Mucosa of rectum (tissue), 2 donors: ENCODE measurements around the gene MPZL2.

Experiments
- H3K27ac ChIP-seq, 2 donors: one replicate each; pipeline ENCODE4 v1.7.0; 2013; ENCODE audit warnings: inconsistent platforms in 2 of 2, low read depth in 2 of 2, low read length in 2 of 2
- H3K27me3 ChIP-seq, 2 donors: one replicate each; pipeline ENCODE4 v1.7.0; 2013; ENCODE audit warnings: low read length in 2 of 2; ENCODE audit not compliant: control insufficient read depth in 2 of 2, insufficient read depth in 2 of 2
- H3K36me3 ChIP-seq, 2 donors: one replicate each; pipeline ENCODE4 v1.7.0; 2013; ENCODE audit warnings: low read length in 2 of 2; ENCODE audit not compliant: control insufficient read depth in 2 of 2, insufficient read depth in 2 of 2
- H3K4me1 ChIP-seq, 2 donors: one replicate each; pipeline ENCODE4 v1.7.0; 2013; ENCODE audit warnings: low read length in 2 of 2, mild to moderate bottlenecking in 1 of 2; ENCODE audit not compliant: control insufficient read depth in 2 of 2, insufficient read depth in 2 of 2
- H3K4me3 ChIP-seq, 2 donors: one replicate each; pipeline ENCODE4 v1.7.0; 2013; ENCODE audit warnings: low read length in 2 of 2
- H3K9ac ChIP-seq, 2 donors: one replicate each; pipeline ENCODE4 v1.7.0; 2013; ENCODE audit warnings: low read length in 2 of 2, low read depth in 1 of 2, mild to moderate bottlenecking in 1 of 2
- H3K9me3 ChIP-seq, 2 donors: one replicate each; pipeline ENCODE4 v1.7.0; 2013; ENCODE audit warnings: low read length in 2 of 2; ENCODE audit not compliant: control insufficient read depth in 2 of 2
- donor health status: healthy.
- donor health status: Normal muscosa, but diverticular disease.

The MPZL2 gene

DNA sequence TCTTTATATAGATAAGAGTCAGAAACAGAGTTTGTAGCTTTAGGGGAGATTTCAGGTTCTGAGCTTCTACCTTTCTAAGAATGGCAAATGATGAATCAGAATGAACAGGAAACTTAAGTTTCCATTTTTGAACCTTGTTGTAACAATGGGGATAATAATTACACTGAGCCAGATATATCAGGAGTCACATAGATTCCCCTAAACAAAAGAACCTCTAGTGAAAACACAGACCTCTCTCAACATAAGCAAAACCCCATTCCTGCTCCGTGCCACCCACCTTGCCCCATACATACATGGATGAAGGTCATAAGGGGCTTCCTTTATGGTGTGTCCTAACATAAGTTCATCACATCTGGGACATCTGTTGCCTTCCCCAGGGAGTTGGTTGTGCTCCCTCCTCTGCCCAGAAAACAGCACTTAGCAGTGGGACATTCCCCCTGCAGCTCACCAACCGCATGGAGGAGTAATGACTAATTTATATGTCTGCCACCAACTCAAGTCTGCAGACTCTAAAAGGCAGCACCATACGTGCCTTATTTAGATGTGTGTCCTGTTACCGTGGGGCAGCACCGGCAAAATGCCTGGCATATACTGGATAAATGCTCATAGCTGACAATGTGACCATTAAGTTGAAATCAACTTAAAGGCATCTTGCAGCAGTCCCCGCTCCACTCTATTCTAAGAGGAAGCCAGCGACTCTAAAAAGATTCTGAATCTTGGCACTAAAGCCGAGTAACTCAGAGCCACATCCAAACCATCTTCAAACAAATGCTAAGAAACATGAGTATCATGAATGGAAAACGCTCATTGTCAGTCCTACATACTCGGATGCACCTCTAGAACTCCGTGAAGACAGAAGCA, 47.2 kb downstream of the MPZL2 start:
- Histone ChIP-seq H3K36me3 (no peaks in the 10 kb centered on the region), H3K4me1 (peaks cover 27 to 30% of the 10 kb centered on the region in 2 donors), H3K9ac (no peak overlapping the region), H3K27me3 (peaks cover 0 to 3% of the 10 kb centered on the region in 2 donors), H3K4me3 (peak overlapping the region in 1 of 2 donors; percentile 13), H3K27ac (peak overlapping the region; percentile 4 to 35), H3K9me3 (no peaks in the 10 kb centered on the region)

DNA sequence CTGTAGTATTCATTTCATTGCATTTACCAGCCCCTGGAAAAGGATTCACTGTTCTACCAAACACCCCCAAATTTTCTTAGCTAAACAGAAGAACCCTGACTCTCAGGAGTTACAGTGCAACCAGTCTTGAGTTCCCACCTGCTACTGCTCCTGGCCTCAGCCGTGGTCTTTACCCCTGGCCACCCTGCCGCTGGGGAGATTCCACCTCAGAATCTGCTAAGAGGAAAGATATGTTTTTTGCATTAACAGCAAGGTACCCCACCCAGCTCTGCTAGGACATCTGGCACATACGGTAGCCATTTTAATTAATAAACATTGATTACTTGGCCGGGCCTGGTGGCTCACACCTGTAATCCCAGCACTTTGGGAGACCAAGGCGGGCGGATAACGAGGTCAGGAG, 48.3 kb downstream of the MPZL2 start:
- no peaks in the 10 kb centered on the region for H3K27me3 ChIP-seq
- H3K9ac ChIP-seq = no peak overlapping the region
- no peaks in the 10 kb centered on the region for H3K36me3 ChIP-seq
- H3K4me1 ChIP-seq = peaks cover 33 to 35% of the 10 kb centered on the region in 2 donors
- H3K27ac ChIP-seq = peak overlapping the region in 1 of 2 donors; percentile 50
- H3K4me3 ChIP-seq = no peak overlapping the region
- H3K9me3 ChIP-seq = no peaks in the 10 kb centered on the region

DNA sequence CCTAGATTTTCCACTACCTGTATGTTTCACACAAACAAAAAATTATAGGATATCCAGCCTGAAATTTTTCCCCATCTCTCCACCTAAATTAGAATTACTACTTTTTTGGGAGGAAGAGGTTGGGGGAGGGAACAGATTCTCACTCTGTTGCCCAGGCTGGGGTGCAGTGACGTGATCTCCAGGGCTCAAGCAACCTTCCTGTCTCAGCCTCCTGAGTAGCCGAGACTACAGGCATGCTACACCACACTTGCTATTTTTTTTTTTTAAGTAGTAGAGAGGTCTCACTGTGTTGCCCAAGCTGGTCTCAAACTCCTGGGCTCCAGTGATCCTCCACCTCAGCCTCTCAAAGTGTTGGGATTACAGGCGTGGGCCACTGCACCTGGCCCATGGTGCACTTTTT, 48.8 kb downstream of the MPZL2 start:
- Histone ChIP-seq H3K4me3 (no peak overlapping the region), H3K9ac (no peak overlapping the region), H3K27ac (peak overlapping the region in 1 of 2 donors; percentile 83), H3K9me3 (no peaks in the 10 kb centered on the region), H3K4me1 (peaks cover 33 to 36% of the 10 kb centered on the region in 2 donors), H3K36me3 (no peaks in the 10 kb centered on the region), H3K27me3 (no peaks in the 10 kb centered on the region)

DNA sequence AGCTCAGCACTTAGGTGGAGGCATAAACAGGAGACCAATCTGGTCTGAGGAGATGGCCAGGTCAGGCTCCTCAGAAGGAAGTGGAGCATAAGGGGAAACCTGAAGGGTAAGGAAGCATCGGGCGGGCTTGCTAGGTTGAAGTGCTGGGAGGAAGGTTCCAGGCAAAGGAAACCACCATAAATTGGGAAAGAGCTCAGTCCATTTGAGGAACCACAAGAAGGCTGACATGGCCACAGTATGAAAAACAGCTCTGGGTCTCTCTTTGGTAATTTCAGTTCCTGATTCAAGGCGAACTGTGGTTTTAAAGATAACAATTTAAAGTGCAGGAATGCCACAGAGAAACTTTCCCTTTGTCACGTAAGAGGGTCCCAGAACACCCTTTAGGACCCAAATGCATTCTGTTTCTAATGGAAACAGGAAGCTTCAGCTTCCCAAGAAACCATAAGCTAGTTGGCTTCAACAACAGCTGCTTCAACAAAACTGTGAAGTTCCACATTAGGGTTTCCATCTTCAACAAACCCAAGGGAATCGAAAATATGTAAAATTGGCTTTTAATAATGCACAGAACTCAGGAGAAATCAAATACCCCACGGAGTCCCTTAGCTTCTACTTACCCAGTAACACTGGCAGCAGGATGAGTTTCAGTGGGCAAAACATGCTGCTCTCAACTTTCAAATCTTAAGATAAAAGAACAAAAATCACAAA, 49.7 kb downstream of the MPZL2 start:
- no peaks in the 10 kb centered on the region for H3K27me3 ChIP-seq
- H3K27ac ChIP-seq = peak overlapping the region; percentile 68 to 83

DNA sequence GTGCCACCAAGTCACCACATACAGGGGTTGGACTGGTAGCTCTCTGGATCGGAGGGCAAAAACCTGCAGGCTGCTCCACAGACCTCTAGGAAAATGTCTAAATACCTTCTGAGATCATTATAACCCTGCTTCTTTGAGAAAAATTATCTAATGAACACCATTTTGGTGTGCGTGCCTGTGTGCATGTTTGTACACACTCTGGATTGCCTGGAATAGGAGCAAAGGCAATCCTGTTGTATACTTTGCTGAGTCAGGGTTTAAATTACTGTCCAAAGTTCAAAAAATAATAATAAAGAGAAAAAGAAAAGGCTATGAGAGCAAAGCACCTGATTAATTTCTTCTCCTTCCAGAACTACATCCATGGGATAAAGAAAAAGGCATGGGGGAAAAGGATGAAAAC, 50.3 kb downstream of the MPZL2 start:
- Histone ChIP-seq H3K9me3 (no peaks in the 10 kb centered on the region), H3K4me1 (peaks cover 33 to 36% of the 10 kb centered on the region in 2 donors), H3K36me3 (no peaks in the 10 kb centered on the region), H3K27me3 (no peaks in the 10 kb centered on the region), H3K9ac (no peak overlapping the region), H3K27ac (peak overlapping the region; percentile 68 to 83), H3K4me3 (peak overlapping the region in 1 of 2 donors; percentile 58)

More for the DNA sequence above, 49.7 kb downstream of the MPZL2 start:
- Histone ChIP-seq H3K9me3 (no peaks in the 10 kb centered on the region), H3K9ac (peak overlapping the region in 1 of 2 donors; percentile 27), H3K4me1 (peaks cover 33 to 36% of the 10 kb centered on the region in 2 donors), H3K36me3 (no peaks in the 10 kb centered on the region), H3K4me3 (peak overlapping the region in 1 of 2 donors; percentile 58)

DNA sequence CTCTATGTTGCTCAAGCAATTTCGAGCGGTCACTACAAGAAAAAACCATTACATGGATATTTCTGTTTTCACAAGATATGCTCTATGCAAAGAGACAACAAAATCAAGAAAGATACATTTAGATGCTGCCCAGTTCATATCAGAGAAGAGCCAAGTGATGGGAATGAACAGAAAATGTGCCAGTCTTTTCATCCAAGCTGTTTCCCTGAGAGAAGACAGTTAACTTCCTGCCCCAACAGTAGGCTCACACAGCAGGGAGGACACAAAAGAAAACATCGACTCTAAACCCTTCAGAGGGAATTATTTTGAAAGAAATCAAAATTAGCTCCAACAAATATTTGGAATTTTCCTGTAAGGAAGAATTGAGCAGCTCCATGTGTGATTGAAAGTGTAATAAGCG, 50.9 kb downstream of the MPZL2 start:
- H3K27ac ChIP-seq = peak overlapping the region; percentile 68 to 83
- H3K4me1 ChIP-seq = peaks cover 33 to 36% of the 10 kb centered on the region in 2 donors
- no peaks in the 10 kb centered on the region for H3K27me3 ChIP-seq
- no peaks in the 10 kb centered on the region for H3K36me3 ChIP-seq
- H3K9me3 ChIP-seq = no peaks in the 10 kb centered on the region
- peak overlapping the region in 1 of 2 donors; percentile 22 for H3K4me3 ChIP-seq
- H3K9ac ChIP-seq = no peak overlapping the region

DNA sequence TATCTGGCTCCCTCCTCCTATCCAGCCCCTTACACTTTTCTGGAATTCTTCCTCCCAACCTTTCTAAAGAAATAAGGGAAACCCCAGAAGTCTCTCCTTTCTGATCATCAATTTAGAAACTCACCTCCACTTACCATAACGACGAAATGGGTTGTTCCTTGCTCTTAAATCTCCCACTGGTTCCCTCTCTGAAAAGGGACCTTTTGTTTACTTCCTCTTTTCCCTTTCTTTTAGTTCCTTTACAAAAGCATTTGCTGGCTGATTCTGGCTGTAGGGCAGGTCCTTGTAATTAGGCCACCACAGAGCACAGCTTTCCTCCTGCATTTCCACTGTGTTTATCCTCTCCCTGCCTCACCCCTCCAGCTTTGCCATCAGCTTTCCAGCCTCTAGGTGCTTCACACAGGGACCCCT, 51.3 kb downstream of the MPZL2 start:
- H3K4me3 ChIP-seq = no peak overlapping the region
- H3K36me3 ChIP-seq = no peaks in the 10 kb centered on the region
- peaks cover 33 to 36% of the 10 kb centered on the region in 2 donors for H3K4me1 ChIP-seq
- no peak overlapping the region for H3K9ac ChIP-seq
- H3K27me3 ChIP-seq = no peaks in the 10 kb centered on the region
- H3K9me3 ChIP-seq = no peaks in the 10 kb centered on the region
- peak overlapping the region; percentile 22 to 83 for H3K27ac ChIP-seq

DNA sequence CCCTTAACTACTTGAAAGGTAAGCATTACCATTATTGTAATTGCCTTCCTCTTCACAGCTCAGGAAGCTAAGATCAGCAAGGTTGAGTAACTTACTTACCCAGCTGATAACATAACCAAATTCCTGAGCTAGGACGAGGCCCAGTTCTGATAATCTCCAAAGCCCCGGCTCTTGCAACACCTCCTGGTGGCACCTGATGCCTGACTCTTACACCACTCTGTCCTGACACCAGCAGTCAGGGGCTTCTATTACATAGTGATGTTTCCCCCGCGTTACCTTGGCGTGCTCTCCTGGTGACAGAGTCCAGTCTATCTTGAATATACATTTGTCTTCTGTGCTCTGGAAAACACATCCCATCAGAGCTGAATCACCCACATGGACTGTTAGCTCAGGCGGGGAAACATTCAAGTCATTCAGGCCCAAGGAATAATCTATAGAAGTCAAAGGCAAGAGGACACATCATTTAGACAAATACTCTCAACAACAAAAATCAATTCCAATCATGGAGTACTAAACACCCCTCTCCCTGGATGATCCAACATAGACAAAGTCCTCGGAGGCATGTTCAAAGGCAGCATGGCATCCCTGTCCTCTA, 51.9 kb downstream of the MPZL2 start:
- Histone ChIP-seq H3K4me3 (no peak overlapping the region), H3K9ac (no peak overlapping the region), H3K9me3 (no peaks in the 10 kb centered on the region), H3K36me3 (no peaks in the 10 kb centered on the region), H3K27ac (peak overlapping the region; percentile 22 to 83), H3K4me1 (peaks cover 33 to 36% of the 10 kb centered on the region in 2 donors), H3K27me3 (no peaks in the 10 kb centered on the region)

DNA sequence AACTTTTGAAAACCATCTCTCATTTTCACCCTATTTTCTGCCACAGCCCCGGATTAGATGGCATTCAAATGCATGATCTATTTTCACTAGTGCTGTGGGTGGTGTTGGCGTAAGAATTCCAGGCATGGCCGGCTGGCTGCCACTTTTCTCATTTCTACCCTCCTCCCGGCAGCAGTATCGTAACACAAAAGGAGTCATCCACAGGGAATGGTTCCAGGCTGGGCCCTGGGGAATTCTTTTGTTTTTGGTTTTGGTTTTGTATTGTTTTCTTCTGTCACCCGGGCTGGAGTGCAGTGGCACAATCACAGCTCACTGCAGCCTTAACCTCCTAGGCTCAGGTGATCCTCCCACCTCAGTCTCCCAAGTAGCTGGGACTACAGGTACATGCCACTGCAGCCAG, 53.1 kb downstream of the MPZL2 start:
- Histone ChIP-seq H3K9ac (no peak overlapping the region), H3K27ac (peak overlapping the region in 1 of 2 donors; percentile 16), H3K9me3 (no peaks in the 10 kb centered on the region), H3K36me3 (no peaks in the 10 kb centered on the region), H3K4me3 (no peak overlapping the region), H3K27me3 (no peaks in the 10 kb centered on the region), H3K4me1 (peaks cover 40 to 41% of the 10 kb centered on the region in 2 donors)

DNA sequence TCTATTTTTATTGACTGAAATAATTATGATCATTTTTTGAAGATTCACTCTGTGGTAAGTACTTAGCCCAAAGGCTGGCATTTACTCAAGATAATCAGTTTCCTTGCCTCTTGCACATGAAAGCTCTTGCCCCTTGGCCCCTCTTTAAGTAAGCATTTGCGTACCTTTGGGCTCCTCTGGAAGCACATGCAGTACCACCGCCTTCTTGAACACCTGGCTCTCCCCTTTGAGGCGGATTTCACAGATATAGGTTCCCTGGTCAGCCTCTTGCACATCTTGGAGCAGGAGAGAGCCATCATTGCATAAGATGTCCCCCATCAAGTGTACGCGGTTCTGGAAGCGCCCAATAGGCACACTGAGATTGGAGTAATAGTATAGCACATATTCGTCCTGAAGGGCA, 53.8 kb downstream of the MPZL2 start:
- Histone ChIP-seq H3K36me3 (no peaks in the 10 kb centered on the region), H3K9me3 (no peaks in the 10 kb centered on the region), H3K27me3 (no peaks in the 10 kb centered on the region), H3K4me3 (no peak overlapping the region), H3K27ac (no peak overlapping the region), H3K9ac (no peak overlapping the region), H3K4me1 (peaks cover 40 to 41% of the 10 kb centered on the region in 2 donors)
